Endothelial cell of umbilical vein (primary cell): ENCODE results near the gene TACR1. TPM values are rescaled to one million over a fixed set of nuclear protein-coding genes. Genes with fewer than 3 reads are reported as not detected.

Source experiments
- BruUV-seq: library from RNA; stranded (reverse); fragments of 400-500 nt; replicated peaks from 2 replicates; lab custom pipeline; 2021; lab: Mats Ljungman, UMichigan
- CTCF ChIA-PET: fragments of 300-600, 350-600 bp; sonication (Branson Sonifier 250); formaldehyde crosslinking; loops from one replicate; lab custom pipeline; 2021; ENCODE audit warnings: antibody characterized with exemption, inconsistent platforms; lab: Charles Lee
- POLR2A ChIA-PET: fragments of 300-600, 350-600 bp; sonication (Branson Sonifier 250); formaldehyde crosslinking; loops from one replicate; lab custom pipeline; 2021; ENCODE audit warnings: antibody characterized with exemption, inconsistent platforms; lab: Charles Lee
- DNase-seq: peaks from one replicate; pipeline ENCODE4 v3.0.0-alpha.2; 2011; ENCODE audit warnings: low read depth, low spot score
- FAIRE-seq: peaks from 2 replicates; lab custom pipeline; 2011; peaks lifted over from hg19 to GRCh38; lab: Jason Lieb, UNC
- H2AFZ ChIP-seq: 2 replicates; pipeline ENCODE4 v1.6.0; 2012; ENCODE audit warnings: low read depth, low read length, control low read depth, inconsistent platforms
- H3K27ac ChIP-seq: 2 replicates; pipeline ENCODE4 v1.5.1; 2011; ENCODE audit warnings: low read depth, mild to moderate bottlenecking, control low read depth, low read length, moderate library complexity; ENCODE audit not compliant: insufficient read depth
- H3K27me3 ChIP-seq, 2 experiments: 2 replicates each; pipeline versions ENCODE4 v1.6.0 to v1.6.1; 2011; ENCODE audit warnings: low read length in 2 of 2, mixed read lengths in 1 of 2; ENCODE audit not compliant: control insufficient read depth in 2 of 2, insufficient read depth in 2 of 2
- H3K36me3 ChIP-seq, 2 experiments: 2 replicates in 1 of 2; 3 replicates in 1 of 2; pipeline ENCODE4 v1.5.1; 2011; ENCODE audit warnings: low read length in 2 of 2, mild to moderate bottlenecking in 1 of 2, moderate library complexity in 1 of 2; ENCODE audit not compliant: control insufficient read depth in 2 of 2, insufficient read depth in 2 of 2; ENCODE audit errors: extremely low read depth in 1 of 2
- H3K4me1 ChIP-seq: 3 replicates; pipeline ENCODE4 v1.5.1; 2011; ENCODE audit warnings: mild to moderate bottlenecking, low read length; ENCODE audit not compliant: control insufficient read depth, insufficient read depth; ENCODE audit errors: extremely low read depth
- H3K4me2 ChIP-seq: 2 replicates; pipeline ENCODE4 v1.6.1; 2011; ENCODE audit warnings: low read length, control low read depth, mixed read lengths; ENCODE audit not compliant: insufficient read depth
- H3K4me3 ChIP-seq, 3 experiments: fragments of 200-600 bp in 1 of 3; sonication (generic), shearing (Covaris generic) in 1 of 3; replicated peaks in 1 of 3; 2 replicates each; pipeline ENCODE4 v1.5.1; 2011 to 2016; ENCODE audit warnings: control low read depth in 3 of 3, low read length in 3 of 3, mild to moderate bottlenecking in 2 of 3, inconsistent platforms in 1 of 3, low read depth in 1 of 3, moderate library complexity in 1 of 3; ENCODE audit not compliant: insufficient read depth in 1 of 3
- H3K79me2 ChIP-seq: 2 replicates; pipeline ENCODE4 v1.6.0; 2012; ENCODE audit warnings: low read length, inconsistent platforms; ENCODE audit not compliant: control insufficient read depth, insufficient read depth
- H3K9ac ChIP-seq: replicated peaks from 2 replicates; pipeline ENCODE3; 2011; ENCODE audit warnings: low read length, control low read depth; ENCODE audit not compliant: insufficient read depth; ENCODE audit errors: extremely low read depth
- H3K9me1 ChIP-seq: replicated peaks from 3 replicates; pipeline ENCODE4 v1.6.0; 2011; ENCODE audit warnings: mild to moderate bottlenecking, low read length; ENCODE audit not compliant: control insufficient read depth, insufficient read depth; ENCODE audit errors: extremely low read depth
- H3K9me3 ChIP-seq: replicated peaks from 2 replicates; pipeline ENCODE4 v1.5.1; 2012; ENCODE audit warnings: low read length, inconsistent platforms; ENCODE audit not compliant: control insufficient read depth, insufficient read depth
- H4K20me1 ChIP-seq: replicated peaks from 2 replicates; pipeline ENCODE3; 2011; ENCODE audit warnings: mild to moderate bottlenecking, low read length; ENCODE audit not compliant: control insufficient read depth, insufficient read depth; ENCODE audit errors: extremely low read depth
- EZH2 ChIP-seq: IDR thresholded peaks from 2 replicates; pipeline ENCODE4 v1.6.1; 2012; ENCODE audit warnings: borderline replicate concordance, low read depth, mild to moderate bottlenecking, moderate library complexity, low read length, inconsistent platforms; ENCODE audit not compliant: severe bottlenecking
- FOS ChIP-seq: IDR thresholded peaks from 2 replicates; pipeline ENCODE4 v1.6.1; 2011; ENCODE audit warnings: mild to moderate bottlenecking, low read length, moderate library complexity, borderline replicate concordance; ENCODE audit not compliant: insufficient read depth
- GATA2 ChIP-seq: IDR thresholded peaks from 2 replicates; pipeline ENCODE4 v1.7.0; 2011; ENCODE audit warnings: low read depth, mild to moderate bottlenecking, moderate library complexity, mixed read lengths, low read length; ENCODE audit not compliant: insufficient read length, insufficient read depth
- POLR2A ChIP-seq: IDR thresholded peaks from 2 replicates; pipeline ENCODE4 v1.6.1; 2012; ENCODE audit warnings: low read depth, mild to moderate bottlenecking, control low read depth, low read length
- POLR2AphosphoS5 ChIP-seq: IDR thresholded peaks from 2 replicates; pipeline ENCODE4 v1.6.1; 2012; ENCODE audit warnings: low read depth, mild to moderate bottlenecking, control low read depth, low read length, moderate library complexity; ENCODE audit not compliant: insufficient read depth
- dilution Hi-C: fragments of 300-500 bp; cut with MboI; formaldehyde crosslinking; loops from one replicate; pipeline ENCODE4 v1.15.0; 2019; ENCODE audit warnings: low sequenced_read_pairs; ENCODE audit not compliant: extremely low pct_ligation_motif_present
- intact Hi-C: fragments of 100-400 bp; cut with micrococcal nuclease; formaldehyde crosslinking; loops from one replicate; pipeline ENCODE4 v1.10.0; 2022
- polyA plus RNA-seq, 4 experiments: library from polyadenylated mRNA; depleted of rRNA in 3 of 4; stranded (reverse) in 3 of 4; unstranded in 1 of 4; fragments of >200 nt; gene quantifications; 2 replicates each; pipeline versions ENCODE4 v1.2.1 to v1.2.3, GENCODE V29; 2011 to 2012; ENCODE audit warnings: missing spikeins in 1 of 4
- total RNA-seq: library from RNA; stranded (reverse); gene quantifications from 2 replicates; pipeline ENCODE4 v1.2.3, GENCODE V29; 2021
- TF ChIP-seq, protein P1 (sequence below), 2 donors: IDR thresholded peaks; 1 replicate in 1 of 2; 2 replicates in 1 of 2; pipeline ENCODE4 v1.5.1; 2011; ENCODE audit warnings: low read length in 2 of 2, mild to moderate bottlenecking in 2 of 2, moderate library complexity in 2 of 2, control low read depth in 1 of 2, inconsistent platforms in 1 of 2, low read depth in 1 of 2; ENCODE audit not compliant: insufficient read depth in 1 of 2; ENCODE audit errors: extremely low read depth in 1 of 2
- TF ChIP-seq, protein P2 (sequence below): IDR thresholded peaks from 2 replicates; pipeline ENCODE4 v1.6.1; 2011; ENCODE audit not compliant: insufficient read depth, insufficient read length

Gene TACR1
- total and polyA plus RNA-seq, 2 donors (not counting 3 experiments of a cell fraction or from before 2014, with no cell fraction given), result not detected

GRCh38 chr2:75041731-75042600 is 157.4 kb downstream of the TACR1 start:
- Histone ChIP-seq H3K27ac (no peak overlapping the region), H3K4me2 (no peak overlapping the region), H3K9ac (no peak overlapping the region), H3K36me3 (no peaks in the 10 kb centered on the region), H3K79me2 (no peaks in the 10 kb centered on the region), H4K20me1 (no peaks in the 10 kb centered on the region), H2AFZ (no peak overlapping the region), H3K27me3 (peaks cover 0 to 1% of the 10 kb centered on the region in 2 experiments), H3K4me1 (peaks cover 3% of the 10 kb centered on the region), H3K4me3 (no peak overlapping the region), H3K9me3 (no peaks in the 10 kb centered on the region), H3K9me1 (no peaks in the 10 kb centered on the region)
- TF ChIP-seq POLR2AphosphoS5 (no peak), GATA2 (no peak), EZH2 (no peak), POLR2A (no peak), FOS (no peak)
- TF ChIP-seq, protein P1, sequence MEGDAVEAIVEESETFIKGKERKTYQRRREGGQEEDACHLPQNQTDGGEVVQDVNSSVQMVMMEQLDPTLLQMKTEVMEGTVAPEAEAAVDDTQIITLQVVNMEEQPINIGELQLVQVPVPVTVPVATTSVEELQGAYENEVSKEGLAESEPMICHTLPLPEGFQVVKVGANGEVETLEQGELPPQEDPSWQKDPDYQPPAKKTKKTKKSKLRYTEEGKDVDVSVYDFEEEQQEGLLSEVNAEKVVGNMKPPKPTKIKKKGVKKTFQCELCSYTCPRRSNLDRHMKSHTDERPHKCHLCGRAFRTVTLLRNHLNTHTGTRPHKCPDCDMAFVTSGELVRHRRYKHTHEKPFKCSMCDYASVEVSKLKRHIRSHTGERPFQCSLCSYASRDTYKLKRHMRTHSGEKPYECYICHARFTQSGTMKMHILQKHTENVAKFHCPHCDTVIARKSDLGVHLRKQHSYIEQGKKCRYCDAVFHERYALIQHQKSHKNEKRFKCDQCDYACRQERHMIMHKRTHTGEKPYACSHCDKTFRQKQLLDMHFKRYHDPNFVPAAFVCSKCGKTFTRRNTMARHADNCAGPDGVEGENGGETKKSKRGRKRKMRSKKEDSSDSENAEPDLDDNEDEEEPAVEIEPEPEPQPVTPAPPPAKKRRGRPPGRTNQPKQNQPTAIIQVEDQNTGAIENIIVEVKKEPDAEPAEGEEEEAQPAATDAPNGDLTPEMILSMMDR (IDR thresholded peaks at IDR 0.05; ENCODE audit: extremely low read depth in 1 of 2, insufficient read depth in 1 of 2, low read depth in 1 of 2, low read length in 2 of 2), result no peak
- TF ChIP-seq, protein P2, sequence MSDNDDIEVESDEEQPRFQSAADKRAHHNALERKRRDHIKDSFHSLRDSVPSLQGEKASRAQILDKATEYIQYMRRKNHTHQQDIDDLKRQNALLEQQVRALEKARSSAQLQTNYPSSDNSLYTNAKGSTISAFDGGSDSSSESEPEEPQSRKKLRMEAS, result no peak
- intact Hi-C loops (no loop called here), dilution Hi-C loops (no loop called here)
- no TSS peak for BruUV-seq
- ChIA-PET CTCF (interaction anchor here (2.0 kb wide), 1 partner anchor 18 kb away, joined by 4 read pairs; no protein-coding TSS in a partner anchor), POLR2A (no interaction called here)
- no peak for FAIRE-seq
- peak; percentile 20 for DNase-seq
